HG03460 (cell line): ENCODE data around the gene PLCH2.
A peak's percentile ranks its signal among the peaks of the same experiment; 100 is the strongest.

Experiments used
- ATAC-seq: cut with Tn5 transposase; IDR thresholded peaks from one replicate; pipeline ENCODE4 v1.9.1; 2021; ENCODE audit not compliant: unreplicated experiment

Gene PLCH2

GRCh38 chr1:2477791-2478499, 1.9 kb downstream of the PLCH2 start:
- no peak for ATAC-seq

GRCh38 chr1:2479186-2479585, 3.1 kb downstream of the PLCH2 start:
- no peak for ATAC-seq

GRCh38 chr1:2479618-2480017, 3.5 kb downstream of the PLCH2 start:
- no peak for ATAC-seq

- no peak for ATAC-seq
Measured at GRCh38 chr1:2480236-2480985, 4.3 kb downstream of the PLCH2 start.

- no peak for ATAC-seq
Measured at GRCh38 chr1:2480986-2481364, 4.9 kb downstream of the PLCH2 start.

- ATAC-seq = no peak
Measured at GRCh38 chr1:2481885-2482284, 5.8 kb downstream of the PLCH2 start.

GRCh38 chr1:2482588-2482987, 6.5 kb downstream of the PLCH2 start:
- ATAC-seq = no peak

- ATAC-seq = no peak
Measured at GRCh38 chr1:2483026-2483425, 6.9 kb downstream of the PLCH2 start.

GRCh38 chr1:2483970-2484369, 7.9 kb downstream of the PLCH2 start:
- no peak for ATAC-seq

GRCh38 chr1:2486041-2486440, 10.0 kb downstream of the PLCH2 start:
- ATAC-seq = no peak

GRCh38 chr1:2486558-2486957, 10.5 kb downstream of the PLCH2 start:
- ATAC-seq = no peak

GRCh38 chr1:2488688-2489087, 12.6 kb downstream of the PLCH2 start:
- no peak for ATAC-seq

- no peak for ATAC-seq
Measured at GRCh38 chr1:2489615-2490014, 13.5 kb downstream of the PLCH2 start.

- no peak for ATAC-seq
Measured at GRCh38 chr1:2492091-2492490, 16.0 kb downstream of the PLCH2 start.

- ATAC-seq = no peak
Measured at GRCh38 chr1:2493218-2493617, 17.1 kb downstream of the PLCH2 start.

GRCh38 chr1:2493691-2494322, 17.7 kb downstream of the PLCH2 start:
- no peak for ATAC-seq

GRCh38 chr1:2494323-2494693, 18.2 kb downstream of the PLCH2 start:
- ATAC-seq = no peak

GRCh38 chr1:2495026-2495425, 18.9 kb downstream of the PLCH2 start:
- no peak for ATAC-seq

- no peak for ATAC-seq
Measured at GRCh38 chr1:2495546-2495945, 19.5 kb downstream of the PLCH2 start.

- peak; percentile 53 for ATAC-seq
Measured at GRCh38 chr1:2496087-2496622, 20.1 kb downstream of the PLCH2 start.

- no peak for ATAC-seq
Measured at GRCh38 chr1:2496746-2497145, 20.7 kb downstream of the PLCH2 start.

- no peak for ATAC-seq
Measured at GRCh38 chr1:2497891-2498290, 21.8 kb downstream of the PLCH2 start.
